Endodermal cell (in vitro differentiated cells): ENCODE results near the gene STK11. TPM values are rescaled to one million over a fixed set of nuclear protein-coding genes. Genes with fewer than 3 reads are reported as not detected.

Source experiments
- DNase-seq: peaks from one replicate; pipeline ENCODE4 v3.0.0-alpha.2; 2017
- H3K27ac ChIP-seq: 2 replicates; pipeline ENCODE4 v1.5.1; 2013; ENCODE audit warnings: mild to moderate bottlenecking, low read depth, low read length, moderate library complexity
- H3K27me3 ChIP-seq: 2 replicates; pipeline ENCODE4 v1.6.1; 2013; ENCODE audit warnings: mild to moderate bottlenecking, low read length, moderate library complexity; ENCODE audit not compliant: insufficient read depth, control insufficient read depth, poor library complexity, severe bottlenecking
- H3K36me3 ChIP-seq: 2 replicates; pipeline ENCODE4 v1.7.0; 2013; ENCODE audit warnings: mild to moderate bottlenecking, low read length, moderate library complexity; ENCODE audit not compliant: control insufficient read depth, insufficient read depth
- H3K4me1 ChIP-seq: one replicate; pipeline ENCODE4 v1.7.0; 2013; ENCODE audit warnings: low read length; ENCODE audit not compliant: control insufficient read depth, insufficient read depth
- H3K4me3 ChIP-seq: 2 replicates; pipeline ENCODE4 v1.5.1; 2013; ENCODE audit warnings: mild to moderate bottlenecking, low read length, moderate library complexity
- H3K9ac ChIP-seq: 2 replicates; pipeline ENCODE4 v1.6.1; 2013; ENCODE audit warnings: mild to moderate bottlenecking, low read length, moderate library complexity; ENCODE audit not compliant: poor library complexity, severe bottlenecking; ENCODE audit errors: extremely low read depth
- H3K9me3 ChIP-seq: 2 replicates; pipeline ENCODE4 v1.6.1; 2013; ENCODE audit warnings: mild to moderate bottlenecking, low read length, moderate library complexity; ENCODE audit not compliant: control insufficient read depth
- H3K27ac Mint-ChIP-seq: 2 replicates; pipeline ENCODE4 v1.8.0; 2020; ENCODE audit warnings: mixed read lengths
- H3K27me3 Mint-ChIP-seq: 2 replicates; pipeline ENCODE4 v1.8.0; 2021; ENCODE audit warnings: mild to moderate bottlenecking, mixed read lengths; ENCODE audit not compliant: insufficient read depth
- H3K36me3 Mint-ChIP-seq: 2 replicates; pipeline ENCODE4 v1.8.0; 2020; ENCODE audit warnings: low read depth, mixed read lengths
- H3K4me1 Mint-ChIP-seq: 2 replicates; pipeline ENCODE4 v1.8.0; 2020; ENCODE audit warnings: mixed read lengths
- H3K4me3 Mint-ChIP-seq: 2 replicates; pipeline ENCODE4 v1.8.0; 2020; ENCODE audit warnings: mild to moderate bottlenecking, moderate library complexity, mixed read lengths
- H3K9me3 Mint-ChIP-seq: 2 replicates; pipeline ENCODE4 v1.8.0; 2020; ENCODE audit warnings: mild to moderate bottlenecking, mixed read lengths
- CTCF ChIP-seq: fragments of 200-600 bp; sonication (generic); conservative IDR thresholded peaks from 2 replicates; pipeline ENCODE4 v1.5.0; 2021; ENCODE audit warnings: antibody characterized with exemption, mild to moderate bottlenecking
- WGBS, 2 experiments: methylation state at CpG; one replicate each; pipeline versions ENCODE4 v1.1.5 to v1.1.7; 2013; ENCODE audit warnings: missing lambda C conversion rate in 2 of 2, mixed read lengths in 1 of 2; ENCODE audit not compliant: insufficient coverage in 1 of 2, insufficient read length in 1 of 2; 5-methylcytosine and 5-hydroxymethylcytosine counted together
- total RNA-seq, 2 donors: library from RNA; stranded (reverse); fragmentation: NEBNext Ultra II Directional in 1 of 2; extraction: Animal tissue kit (Norgen Biotek cat#: 25700) in 1 of 2; gene quantifications; 2 replicates in 1 of 2; 3 replicates in 1 of 2; pipeline ENCODE4 v1.2.1, GENCODE V29; 2021

STK11 gene
- total RNA-seq, 2 donors from 2014 or later: 78.8 to 81.4 TPM

DNA sequence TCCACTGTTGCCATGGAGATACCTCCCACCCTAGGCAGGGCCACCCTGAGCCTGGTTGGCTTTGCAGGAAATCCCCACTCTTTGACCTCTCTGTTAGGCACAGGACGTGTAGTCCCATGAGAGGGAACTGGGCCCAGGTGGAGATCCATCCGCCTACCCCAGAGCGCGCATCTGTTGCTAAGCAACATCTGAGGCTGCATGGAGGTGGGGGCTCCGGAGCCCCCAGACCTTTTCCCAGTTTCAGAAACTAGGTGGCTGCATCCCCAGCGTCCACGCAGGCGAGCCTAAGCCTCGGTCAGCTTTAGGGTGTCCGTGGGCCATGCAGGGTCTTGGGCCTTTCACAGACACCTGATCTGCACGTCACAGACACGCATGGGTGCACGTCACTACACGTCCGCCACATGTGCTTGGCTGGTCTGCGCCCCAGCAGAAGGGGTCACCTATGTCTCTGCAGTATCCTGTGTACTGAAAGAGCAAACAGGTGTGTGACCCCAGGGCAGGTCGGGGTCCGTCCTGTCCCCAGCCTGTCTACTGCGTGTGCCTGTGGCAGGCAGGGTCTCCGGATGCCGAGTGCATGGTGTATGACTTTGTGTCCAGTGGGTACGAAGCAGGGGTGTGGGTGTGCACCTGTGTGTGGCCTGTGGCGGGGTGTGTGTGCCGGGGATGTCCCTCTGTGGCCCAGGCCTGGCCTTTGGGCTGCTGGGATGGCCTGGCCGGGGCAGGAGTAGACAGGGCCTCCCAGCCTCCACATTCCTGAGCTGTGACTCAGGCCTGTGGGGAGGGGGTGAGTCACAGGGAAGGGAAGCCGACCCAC lies 59.4 kb downstream of the STK11 start:
- peak overlapping the region; percentile 62 for H3K27ac ChIP-seq
- Mint-ChIP-seq H3K27ac (peak overlapping the region; percentile 95), H3K4me1 (peaks cover 32% of the 10 kb centered on the region), H3K4me3 (peak overlapping the region; percentile 51), H3K27me3 (peaks cover 17% of the 10 kb centered on the region), H3K36me3 (peaks cover 4% of the 10 kb centered on the region), H3K9me3 (no peaks in the 10 kb centered on the region)
- WGBS, 2 experiments: 59 to 76% methylated on average over 16 to 26 of the region's 26 CpGs
- no peaks in the 10 kb centered on the region for H3K36me3 ChIP-seq
- H3K27me3 ChIP-seq: peaks cover 9% of the 10 kb centered on the region
- H3K9me3 ChIP-seq: no peaks in the 10 kb centered on the region
- H3K4me3 ChIP-seq: no peak overlapping the region
- TF ChIP-seq CTCF: no peak
- peaks cover 26% of the 10 kb centered on the region for H3K4me1 ChIP-seq
- peak; percentile 94 for DNase-seq
- peak overlapping the region; percentile 39 for H3K9ac ChIP-seq

DNA sequence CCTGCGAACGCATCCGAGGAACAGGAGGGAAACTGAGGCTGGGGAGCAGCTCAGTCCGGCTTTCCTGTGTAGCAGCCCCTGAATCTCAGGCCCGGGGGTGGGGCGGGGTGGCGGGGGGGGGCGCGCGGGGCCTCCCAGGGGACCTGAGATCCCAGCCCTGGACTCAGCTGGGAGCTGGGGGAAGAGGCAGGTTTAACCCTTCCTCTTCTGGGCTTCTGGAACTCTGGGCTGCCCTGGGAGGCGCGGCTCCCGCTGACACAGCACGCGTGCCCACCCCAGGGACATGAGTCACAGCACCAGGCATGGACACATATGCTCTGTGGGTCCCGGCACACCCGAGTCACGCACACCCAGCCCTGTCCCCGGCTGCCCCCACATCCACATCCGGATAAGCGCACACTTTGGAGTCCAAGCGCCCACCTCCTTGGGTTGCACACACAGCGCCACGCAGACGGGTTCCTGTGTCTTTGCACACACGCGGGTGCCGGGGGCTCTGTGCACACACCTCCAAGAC lies 60.1 kb downstream of the STK11 start:
- peaks cover 9% of the 10 kb centered on the region for H3K27me3 ChIP-seq
- H3K4me1 ChIP-seq: peaks cover 26% of the 10 kb centered on the region
- peaks cover 3% of the 10 kb centered on the region for H3K36me3 ChIP-seq
- no peak for TF ChIP-seq CTCF
- Mint-ChIP-seq H3K9me3 (no peaks in the 10 kb centered on the region), H3K4me1 (peaks cover 36% of the 10 kb centered on the region), H3K27me3 (peaks cover 17% of the 10 kb centered on the region), H3K4me3 (peak overlapping the region; percentile 51), H3K36me3 (peaks cover 10% of the 10 kb centered on the region), H3K27ac (peak overlapping the region; percentile 95)
- WGBS, 2 experiments: 6 to 20% methylated on average over 18 to 26 of the region's 28 CpGs
- peak overlapping the region; percentile 57 for H3K9ac ChIP-seq
- H3K9me3 ChIP-seq: no peaks in the 10 kb centered on the region
- H3K4me3 ChIP-seq: peak overlapping the region; percentile 76
- H3K27ac ChIP-seq: peak overlapping the region; percentile 69
- DNase-seq: no peak

DNA sequence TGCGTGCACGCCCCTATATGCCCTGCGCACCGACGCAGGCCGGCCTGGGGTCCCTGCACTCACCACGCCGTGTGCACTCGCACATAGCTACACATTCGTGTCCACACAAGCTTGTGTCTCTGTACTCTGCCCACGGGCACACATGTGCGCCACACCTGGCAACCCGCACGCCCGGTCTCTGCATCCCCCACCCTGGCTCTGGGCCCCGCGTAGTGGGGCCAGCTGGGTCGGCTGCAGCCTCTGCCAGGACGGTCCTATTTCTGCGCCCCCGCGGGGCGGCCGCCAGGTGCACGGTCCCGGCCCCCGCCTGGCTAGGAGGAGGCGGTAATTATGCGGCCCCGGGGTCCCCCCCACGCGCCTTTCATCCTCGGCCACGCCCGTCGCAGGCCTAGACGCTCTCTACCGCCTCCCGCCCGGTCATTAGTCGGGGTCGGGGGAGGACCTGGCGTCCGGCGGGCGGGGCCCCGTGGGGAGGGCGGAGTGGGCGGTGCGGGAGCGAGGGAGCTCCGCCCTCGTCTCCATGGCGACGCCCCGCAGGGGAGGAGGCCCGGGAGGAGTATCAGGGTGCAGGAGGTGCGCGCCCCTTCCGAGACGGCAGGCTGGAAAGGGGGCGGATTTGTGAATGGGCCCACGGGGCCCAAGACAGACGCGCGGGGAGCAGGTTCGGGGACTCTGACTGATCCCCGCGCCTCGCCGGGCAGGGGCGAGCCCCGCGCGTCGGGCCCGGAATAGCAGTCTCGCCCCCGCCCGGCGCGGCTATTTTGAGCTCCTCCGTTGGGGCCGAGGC lies 60.7 kb downstream of the STK11 start:
- peak overlapping the region; percentile 76 for H3K4me3 ChIP-seq
- H3K9me3 ChIP-seq: no peaks in the 10 kb centered on the region
- Mint-ChIP-seq H3K27me3 (peaks cover 17% of the 10 kb centered on the region), H3K36me3 (peaks cover 16% of the 10 kb centered on the region), H3K4me3 (peak overlapping the region; percentile 51), H3K9me3 (no peaks in the 10 kb centered on the region), H3K4me1 (peaks cover 37% of the 10 kb centered on the region), H3K27ac (peak overlapping the region; percentile 89)
- peaks cover 10% of the 10 kb centered on the region for H3K36me3 ChIP-seq
- H3K27me3 ChIP-seq: peaks cover 9% of the 10 kb centered on the region
- peak overlapping the region; percentile 69 for H3K27ac ChIP-seq
- DNase-seq: peak; percentile 95
- H3K4me1 ChIP-seq: peaks cover 26% of the 10 kb centered on the region
- no peak for TF ChIP-seq CTCF
- peak overlapping the region; percentile 57 for H3K9ac ChIP-seq
- 5 to 6% methylated on average over 40 to 84 of the region's 84 CpGs for WGBS, 2 experiments
